ENCODE results near the gene MTCP1. TPM values are rescaled to one million over a fixed set of nuclear protein-coding genes. Genes with fewer than 3 reads are reported as not detected.
A peak's percentile ranks its signal among the peaks of the same experiment; 100 is the strongest.

The MTCP1 gene
- total RNA-seq, 4 donors from 2014 or later = 1.6 to 2.3 (median 1.9) TPM

GRCh38 chrX:155046811-155047528 is 24.0 kb downstream of the MTCP1 start:
- Histone ChIP-seq H3K36me3 (no peaks in the 10 kb centered on the region), H3K9me3 (no peaks in the 10 kb centered on the region), H3K27ac (no peak overlapping the region), H3K4me3 (no peak overlapping the region), H3K4me1 (no peaks in the 10 kb centered on the region), H3K27me3 (no peaks in the 10 kb centered on the region)
- TF ChIP-seq CTCF (IDR thresholded peaks at IDR 0.05) (no peak), EP300 (IDR thresholded peaks at IDR 0.05) (no peak), POLR2AphosphoS5 (IDR thresholded peaks at IDR 0.05) (no peak), POLR2A (IDR thresholded peaks at IDR 0.05) (no peak)
- WGBS = 74% methylated on average over 5 of the region's 5 CpGs
- no peak for DNase-seq (ENCODE audit: low spot score in 2 of 2)

GRCh38 chrX:155046129-155046810 is 24.7 kb downstream of the MTCP1 start:
- Histone ChIP-seq H3K27me3 (no peaks in the 10 kb centered on the region), H3K4me3 (no peak overlapping the region), H3K4me1 (no peaks in the 10 kb centered on the region), H3K36me3 (no peaks in the 10 kb centered on the region), H3K9me3 (no peaks in the 10 kb centered on the region), H3K27ac (no peak overlapping the region)
- WGBS = 71% methylated on average over 6 of the region's 6 CpGs
- TF ChIP-seq CTCF (IDR thresholded peaks at IDR 0.05) (no peak), POLR2A (IDR thresholded peaks at IDR 0.05) (no peak), POLR2AphosphoS5 (IDR thresholded peaks at IDR 0.05) (no peak), EP300 (IDR thresholded peaks at IDR 0.05) (no peak)
- no peak for DNase-seq (ENCODE audit: low spot score in 2 of 2)

GRCh38 chrX:155035688-155036087 is 35.2 kb downstream of the MTCP1 start:
- no peak overlapping the region for H3K27ac ChIP-seq
- H3K4me1 ChIP-seq = no peaks in the 10 kb centered on the region
- TF ChIP-seq POLR2A (IDR thresholded peaks at IDR 0.05) = no peak
- no peak for TF ChIP-seq EP300 (IDR thresholded peaks at IDR 0.05)
- no peak for TF ChIP-seq POLR2AphosphoS5 (IDR thresholded peaks at IDR 0.05)
- no peak for TF ChIP-seq CTCF (IDR thresholded peaks at IDR 0.05)
- 95% methylated on average over 4 of the region's 4 CpGs for WGBS
- no peaks in the 10 kb centered on the region for H3K27me3 ChIP-seq
- H3K4me3 ChIP-seq = no peak overlapping the region
- no peak for DNase-seq (ENCODE audit: low spot score in 2 of 2)
- H3K36me3 ChIP-seq = peaks cover 7% of the 10 kb centered on the region
- no peaks in the 10 kb centered on the region for H3K9me3 ChIP-seq

GRCh38 chrX:155031657-155032056 is 39.3 kb downstream of the MTCP1 start:
- WGBS = 95% methylated on average over 5 of the region's 5 CpGs
- no peaks in the 10 kb centered on the region for H3K27me3 ChIP-seq
- H3K27ac ChIP-seq = no peak overlapping the region
- no peak overlapping the region for H3K4me3 ChIP-seq
- H3K9me3 ChIP-seq = no peaks in the 10 kb centered on the region
- peaks cover 12% of the 10 kb centered on the region for H3K4me1 ChIP-seq
- no peak for DNase-seq (ENCODE audit: low spot score in 2 of 2)
- no peak for TF ChIP-seq EP300 (IDR thresholded peaks at IDR 0.05)
- TF ChIP-seq POLR2A (IDR thresholded peaks at IDR 0.05) = no peak
- no peak for TF ChIP-seq CTCF (IDR thresholded peaks at IDR 0.05)
- TF ChIP-seq POLR2AphosphoS5 (IDR thresholded peaks at IDR 0.05) = no peak
- peaks cover 7% of the 10 kb centered on the region for H3K36me3 ChIP-seq

GRCh38 chrX:155028877-155029291 is 42.1 kb downstream of the MTCP1 start:
- DNase-seq (ENCODE audit: low spot score in 2 of 2) = no peak
- H3K4me3 ChIP-seq = no peak overlapping the region
- 72% methylated on average over 2 of the region's 2 CpGs for WGBS
- H3K4me1 ChIP-seq = peaks cover 12% of the 10 kb centered on the region
- no peaks in the 10 kb centered on the region for H3K36me3 ChIP-seq
- TF ChIP-seq POLR2A (IDR thresholded peaks at IDR 0.05) (no peak), CTCF (IDR thresholded peaks at IDR 0.05) (no peak), POLR2AphosphoS5 (IDR thresholded peaks at IDR 0.05) (no peak), EP300 (IDR thresholded peaks at IDR 0.05) (no peak)
- no peaks in the 10 kb centered on the region for H3K27me3 ChIP-seq
- H3K27ac ChIP-seq = peak overlapping the region; percentile 18
- no peaks in the 10 kb centered on the region for H3K9me3 ChIP-seq
